ENCODE results near the gene MAPRE3.

Gene MAPRE3

DNA sequence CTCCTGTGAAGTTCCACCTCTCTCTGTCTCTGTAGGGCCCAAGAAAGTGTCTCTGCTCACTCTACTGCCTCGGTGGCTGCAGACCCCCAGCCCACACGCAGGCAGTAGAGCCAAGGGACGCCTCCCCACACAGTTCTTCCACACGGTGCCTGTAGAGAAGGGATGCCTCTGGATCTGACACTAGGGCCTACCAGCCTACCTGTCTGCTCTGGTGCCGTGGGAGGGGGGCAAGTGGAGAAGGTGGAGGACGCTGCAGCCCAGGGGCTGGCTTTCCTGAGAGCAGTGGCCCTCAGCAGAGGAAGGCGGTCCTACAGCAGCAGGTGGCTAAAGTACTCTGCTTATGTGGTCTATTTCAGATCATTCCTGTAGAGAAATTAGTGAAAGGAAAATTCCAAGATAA is 53.3 kb downstream of the MAPRE3 start:
- TF ChIP-seq, protein P1, sequence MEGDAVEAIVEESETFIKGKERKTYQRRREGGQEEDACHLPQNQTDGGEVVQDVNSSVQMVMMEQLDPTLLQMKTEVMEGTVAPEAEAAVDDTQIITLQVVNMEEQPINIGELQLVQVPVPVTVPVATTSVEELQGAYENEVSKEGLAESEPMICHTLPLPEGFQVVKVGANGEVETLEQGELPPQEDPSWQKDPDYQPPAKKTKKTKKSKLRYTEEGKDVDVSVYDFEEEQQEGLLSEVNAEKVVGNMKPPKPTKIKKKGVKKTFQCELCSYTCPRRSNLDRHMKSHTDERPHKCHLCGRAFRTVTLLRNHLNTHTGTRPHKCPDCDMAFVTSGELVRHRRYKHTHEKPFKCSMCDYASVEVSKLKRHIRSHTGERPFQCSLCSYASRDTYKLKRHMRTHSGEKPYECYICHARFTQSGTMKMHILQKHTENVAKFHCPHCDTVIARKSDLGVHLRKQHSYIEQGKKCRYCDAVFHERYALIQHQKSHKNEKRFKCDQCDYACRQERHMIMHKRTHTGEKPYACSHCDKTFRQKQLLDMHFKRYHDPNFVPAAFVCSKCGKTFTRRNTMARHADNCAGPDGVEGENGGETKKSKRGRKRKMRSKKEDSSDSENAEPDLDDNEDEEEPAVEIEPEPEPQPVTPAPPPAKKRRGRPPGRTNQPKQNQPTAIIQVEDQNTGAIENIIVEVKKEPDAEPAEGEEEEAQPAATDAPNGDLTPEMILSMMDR (conservative IDR thresholded peaks at IDR 0.05), result no peak
- no peak for TF ChIP-seq ZFX (IDR thresholded peaks at IDR 0.05)
- no peak overlapping the region for H3K27ac ChIP-seq

DNA sequence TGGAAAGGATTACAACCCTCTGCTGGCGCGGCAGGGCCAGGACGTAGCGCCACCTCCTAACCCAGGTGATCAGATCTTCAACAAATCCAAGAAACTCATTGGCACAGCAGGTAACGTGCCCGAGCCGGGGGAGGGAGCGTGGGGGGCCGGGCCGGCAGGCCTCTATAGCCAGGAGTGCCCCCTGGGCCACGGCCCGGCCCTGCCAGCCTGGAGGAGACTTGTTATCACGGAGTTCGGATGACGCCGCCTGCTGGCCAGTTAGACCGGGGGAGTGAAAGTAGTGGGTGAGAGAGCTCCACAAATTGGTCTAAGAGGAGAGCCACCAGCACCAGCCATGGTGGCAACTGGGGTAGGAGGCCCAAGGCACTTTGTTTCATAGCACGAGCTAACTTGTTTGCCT is 53.8 kb downstream of the MAPRE3 start:
- no peak overlapping the region for H3K27ac ChIP-seq
- TF ChIP-seq ZFX (IDR thresholded peaks at IDR 0.05), result no peak
- TF ChIP-seq, protein P1 (conservative IDR thresholded peaks at IDR 0.05), result no peak

DNA sequence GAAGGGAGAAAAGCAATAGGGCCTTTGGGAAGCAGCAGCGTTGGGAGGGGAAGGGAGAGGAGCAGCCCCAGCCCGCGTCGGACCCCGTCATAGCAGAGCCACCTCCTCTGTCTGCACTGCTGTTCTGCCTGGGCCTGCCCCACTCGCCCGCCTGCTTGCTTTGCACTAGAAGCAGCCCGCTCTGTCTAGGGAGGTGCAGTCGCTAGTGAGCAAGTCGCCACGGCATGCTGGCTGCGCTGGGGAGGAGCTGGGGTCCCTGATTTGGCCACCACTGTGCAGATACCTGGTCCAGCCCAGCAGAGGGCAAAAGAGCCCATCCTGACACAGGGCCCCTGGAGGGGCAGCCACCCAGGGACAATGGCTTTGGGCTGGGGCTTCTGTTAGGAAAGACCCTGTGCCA is 54.4 kb downstream of the MAPRE3 start:
- TF ChIP-seq, protein P1 (conservative IDR thresholded peaks at IDR 0.05), result no peak
- TF ChIP-seq ZFX (IDR thresholded peaks at IDR 0.05), result no peak
- no peak overlapping the region for H3K27ac ChIP-seq

DNA sequence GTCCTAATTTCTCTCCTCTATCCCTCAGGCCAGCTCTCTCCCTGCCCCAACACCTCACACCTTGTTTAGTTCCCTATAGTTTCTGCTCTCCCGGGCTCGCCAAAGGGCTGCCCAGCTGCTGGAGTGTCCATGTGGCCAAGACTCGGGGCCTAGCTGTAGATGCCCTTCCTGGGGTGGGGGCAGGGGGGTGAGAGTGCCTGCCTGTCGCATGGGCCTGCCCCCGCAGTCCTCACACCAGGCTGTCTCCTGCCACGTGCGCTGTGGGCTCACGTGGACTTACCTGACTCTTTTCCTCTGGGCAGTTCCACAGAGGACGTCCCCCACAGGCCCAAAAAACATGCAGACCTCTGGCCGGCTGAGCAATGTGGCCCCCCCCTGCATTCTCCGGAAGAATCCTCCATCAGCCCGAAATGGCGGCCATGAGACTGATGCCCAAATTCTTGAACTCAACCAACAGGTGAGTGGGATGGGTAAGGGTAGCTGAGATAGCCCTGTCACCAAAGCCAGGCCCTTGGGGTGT is 54.9 kb downstream of the MAPRE3 start:
- no peak for TF ChIP-seq ZFX (IDR thresholded peaks at IDR 0.05)
- TF ChIP-seq, protein P1 (conservative IDR thresholded peaks at IDR 0.05), result no peak
- H3K27ac ChIP-seq, result no peak overlapping the region

DNA sequence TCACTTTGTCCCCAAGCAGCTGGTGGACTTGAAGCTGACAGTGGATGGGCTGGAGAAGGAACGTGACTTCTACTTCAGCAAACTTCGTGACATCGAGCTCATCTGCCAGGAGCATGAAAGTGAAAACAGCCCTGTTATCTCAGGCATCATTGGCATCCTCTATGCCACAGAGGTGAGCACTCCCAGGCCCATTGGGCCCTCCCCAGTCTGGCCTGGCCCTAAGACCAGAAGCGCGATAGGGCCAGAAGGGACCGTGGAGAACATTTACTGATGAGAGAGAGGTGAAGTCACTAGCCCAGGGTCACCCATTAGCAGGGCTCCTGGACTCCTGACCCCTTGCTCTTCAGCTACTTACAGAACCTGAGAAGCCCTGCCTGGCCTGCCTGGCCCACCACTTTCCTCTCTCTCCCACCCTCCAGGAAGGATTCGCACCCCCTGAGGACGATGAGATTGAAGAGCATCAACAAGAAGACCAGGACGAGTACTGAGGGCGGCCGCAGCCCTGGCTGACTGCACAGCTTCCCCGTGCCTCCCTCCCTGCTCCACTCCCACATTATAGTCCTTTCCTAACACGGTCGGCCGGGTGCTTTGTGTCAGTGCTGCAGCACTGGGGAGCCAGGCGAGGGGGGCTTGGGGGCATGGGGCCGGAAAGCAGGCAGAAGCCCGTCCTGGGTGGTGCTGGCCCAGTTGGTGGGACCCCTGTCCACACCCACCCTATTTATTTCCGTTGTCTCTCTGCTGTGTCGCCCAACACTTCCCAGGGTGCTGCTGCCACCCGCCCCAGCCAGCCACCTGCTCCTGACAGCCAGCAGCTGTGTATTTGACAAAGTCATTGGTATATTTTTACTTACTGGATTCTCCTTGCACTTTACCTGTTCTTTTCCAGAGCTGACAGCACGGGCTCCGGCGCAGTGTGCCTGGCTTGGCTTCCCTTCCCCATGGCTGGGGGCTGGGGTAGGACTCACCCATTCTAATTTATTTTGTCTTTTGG is 55.7 kb downstream of the MAPRE3 start:
- TF ChIP-seq, protein P1 (conservative IDR thresholded peaks at IDR 0.05), result no peak
- TF ChIP-seq ZFX (IDR thresholded peaks at IDR 0.05), result no peak

DNA sequence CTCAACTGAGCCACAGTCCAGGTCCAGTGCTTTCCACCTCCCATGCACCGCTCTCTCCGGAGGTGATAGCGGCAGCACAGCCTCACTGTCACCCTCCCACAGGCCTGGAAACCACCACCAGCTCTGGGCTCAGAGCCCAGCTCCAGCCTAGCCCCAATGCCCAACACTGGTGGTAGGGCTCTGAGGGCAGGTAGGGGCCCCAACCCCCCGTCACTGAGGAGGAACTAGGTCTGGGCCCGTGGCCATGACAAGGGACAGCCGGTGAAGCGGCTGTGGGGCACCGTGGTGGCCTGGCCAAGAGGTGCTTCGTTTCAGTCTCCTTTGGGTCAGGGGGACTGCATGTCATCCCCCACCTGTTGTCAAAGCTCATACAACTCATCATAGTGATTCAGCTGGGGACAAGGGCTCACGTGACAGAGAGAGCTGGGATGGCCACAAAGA is 56.8 kb downstream of the MAPRE3 start:
- H3K27ac ChIP-seq, result no peak overlapping the region
- no peak for TF ChIP-seq ZFX (IDR thresholded peaks at IDR 0.05)
- TF ChIP-seq, protein P1 (conservative IDR thresholded peaks at IDR 0.05), result no peak

More for the DNA sequence above, 55.7 kb downstream of the MAPRE3 start:
- no peak overlapping the region for H3K27ac ChIP-seq

DNA sequence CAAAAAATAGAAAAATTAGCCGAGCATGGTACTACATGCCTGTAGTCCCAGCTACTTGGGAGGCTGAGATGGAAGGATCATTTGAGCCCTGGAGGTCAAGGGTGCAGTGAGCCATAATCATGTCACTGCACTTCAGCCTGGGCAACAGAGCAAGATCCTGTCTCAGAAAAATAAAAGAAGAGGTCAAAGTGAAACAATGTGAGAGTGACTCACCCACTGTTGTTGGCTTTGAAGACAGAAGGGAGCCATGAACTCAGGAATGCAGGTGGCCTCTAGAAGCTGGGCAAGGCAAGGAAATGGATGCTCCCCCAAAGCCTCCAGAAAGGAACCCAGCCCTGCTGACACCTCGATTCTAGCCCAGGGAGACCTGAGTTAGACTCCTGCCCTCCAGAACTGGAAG is 58.6 kb downstream of the MAPRE3 start:
- no peak overlapping the region for H3K27ac ChIP-seq
- TF ChIP-seq, protein P1 (conservative IDR thresholded peaks at IDR 0.05), result no peak
- TF ChIP-seq ZFX (IDR thresholded peaks at IDR 0.05), result no peak

Data from C4-2B (cell line).